Activated CD4-positive, alpha-beta T cell treated with anti-CD3 and anti-CD28 coated beads, Interleukin-2, amount 50 U/mL, for 24 hours (primary cell): ENCODE results near the gene FAM184A.

Experiments used
- DNase-seq, 2 donors: peaks; one replicate each; pipeline ENCODE4 v3.0.0-alpha.2; 2020; ENCODE audit warnings: low read depth in 1 of 2, low spot score in 1 of 2

FAM184A gene

DNA sequence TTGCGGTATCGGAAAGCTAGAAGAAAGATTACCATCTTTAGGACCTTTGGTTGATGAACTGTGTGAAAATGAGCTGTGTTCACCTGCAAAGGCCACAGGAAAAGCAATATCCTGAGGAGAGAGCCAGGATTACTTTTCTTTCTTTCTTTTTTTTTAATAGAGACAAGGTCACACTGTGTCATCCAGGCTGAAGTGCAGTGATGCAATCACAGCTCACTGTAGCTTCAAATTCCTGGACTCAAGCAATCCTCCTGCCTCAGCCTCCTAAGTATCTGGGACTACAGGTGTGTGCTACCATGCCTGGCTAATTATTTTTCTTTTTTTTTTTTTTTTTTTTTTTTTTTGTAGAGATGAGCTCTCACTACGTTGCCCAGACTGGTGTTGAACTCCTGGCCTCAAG, 17.2 kb downstream of the FAM184A start:
- no peak for DNase-seq

GRCh38 chr6:119060255-119060907, 18.1 kb downstream of the FAM184A start:
- DNase-seq, result no peak

DNA sequence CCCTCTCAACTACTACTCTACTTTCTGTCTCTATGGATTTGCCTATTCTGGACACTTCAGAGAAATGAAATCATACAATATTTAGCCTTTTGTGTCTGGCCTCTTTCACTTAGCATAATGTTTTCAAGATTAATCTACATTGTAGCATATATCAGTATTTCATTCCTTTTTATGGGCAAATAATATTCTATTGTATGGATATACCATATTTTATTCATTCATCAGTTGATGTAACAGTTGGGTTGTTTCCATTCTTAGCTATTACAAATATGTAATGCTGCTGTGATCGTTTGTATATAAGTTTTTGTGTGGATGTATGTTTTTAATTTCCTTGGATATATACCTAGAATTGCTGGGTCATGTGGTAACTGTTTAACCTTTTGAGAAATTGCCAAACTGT, 23.4 kb downstream of the FAM184A start:
- no peak for DNase-seq

GRCh38 chr6:119052987-119053386, 25.5 kb downstream of the FAM184A start:
- no peak for DNase-seq

- no peak for DNase-seq
Observed at GRCh38 chr6:119052292-119052889, 26.1 kb downstream of the FAM184A start.

- DNase-seq, result no peak
Observed at GRCh38 chr6:119044255-119044654, 34.2 kb downstream of the FAM184A start.

GRCh38 chr6:119043783-119044182, 34.7 kb downstream of the FAM184A start:
- DNase-seq, result no peak

- DNase-seq, result no peak
Observed at GRCh38 chr6:119043265-119043664, 35.2 kb downstream of the FAM184A start.

GRCh38 chr6:119040636-119041035, 37.8 kb downstream of the FAM184A start:
- DNase-seq, result no peak

GRCh38 chr6:119040229-119040628, 38.2 kb downstream of the FAM184A start:
- DNase-seq, result no peak

DNA sequence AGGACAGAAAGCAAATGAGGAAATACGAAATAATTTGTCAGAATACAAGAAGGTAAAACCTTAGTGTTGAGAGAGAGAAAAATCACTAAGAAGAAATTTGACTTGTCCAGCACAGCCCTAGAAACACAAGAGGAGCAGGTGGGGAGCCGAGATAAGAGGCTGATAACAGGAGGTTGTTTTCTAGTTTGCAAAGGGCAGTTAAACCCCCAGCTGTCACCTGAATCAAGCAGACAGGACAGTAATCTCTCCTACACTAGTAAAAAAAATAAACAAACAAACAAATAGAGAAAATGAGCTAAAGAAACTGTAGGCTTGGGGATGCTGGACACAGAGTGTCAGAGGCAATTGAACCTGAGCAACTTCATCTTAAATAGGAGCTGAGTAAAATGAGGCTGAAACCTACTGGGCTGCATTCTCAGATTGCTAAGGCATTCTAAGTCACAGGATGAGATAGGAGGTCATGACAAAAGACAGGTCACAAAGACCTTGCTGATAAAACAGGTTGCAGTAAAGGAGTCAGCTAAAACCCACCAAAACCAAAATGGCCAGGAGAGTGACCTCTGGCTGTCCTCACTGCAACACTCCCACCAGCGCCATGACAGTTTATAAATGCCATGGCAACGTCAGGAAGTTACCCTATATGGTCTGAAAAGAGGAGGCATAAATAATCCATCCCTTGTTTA, 40.4 kb downstream of the FAM184A start:
- DNase-seq, result no peak

DNA sequence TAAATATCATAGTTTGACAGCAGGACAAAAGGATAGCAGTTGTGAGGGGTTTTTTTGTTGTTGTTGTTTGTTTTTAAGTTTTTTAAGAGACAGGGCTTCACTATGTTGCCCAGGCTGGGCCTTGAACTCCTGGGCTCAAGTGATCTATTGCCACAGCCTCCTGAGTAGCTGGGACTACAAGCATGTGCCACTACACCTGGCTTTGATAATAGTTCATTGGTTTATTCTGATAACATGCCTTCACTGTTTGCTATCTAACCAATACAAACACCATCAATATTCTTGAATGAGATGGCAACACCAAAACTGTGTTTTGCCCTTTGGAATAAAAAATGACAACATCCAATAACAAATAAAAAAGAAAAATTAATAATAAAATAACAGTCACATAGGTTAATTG, 41.2 kb downstream of the FAM184A start:
- no peak for DNase-seq

- no peak for DNase-seq
Observed at GRCh38 chr6:119036081-119036480, 42.4 kb downstream of the FAM184A start.

GRCh38 chr6:119035459-119035858, 43.0 kb downstream of the FAM184A start:
- no peak for DNase-seq

DNA sequence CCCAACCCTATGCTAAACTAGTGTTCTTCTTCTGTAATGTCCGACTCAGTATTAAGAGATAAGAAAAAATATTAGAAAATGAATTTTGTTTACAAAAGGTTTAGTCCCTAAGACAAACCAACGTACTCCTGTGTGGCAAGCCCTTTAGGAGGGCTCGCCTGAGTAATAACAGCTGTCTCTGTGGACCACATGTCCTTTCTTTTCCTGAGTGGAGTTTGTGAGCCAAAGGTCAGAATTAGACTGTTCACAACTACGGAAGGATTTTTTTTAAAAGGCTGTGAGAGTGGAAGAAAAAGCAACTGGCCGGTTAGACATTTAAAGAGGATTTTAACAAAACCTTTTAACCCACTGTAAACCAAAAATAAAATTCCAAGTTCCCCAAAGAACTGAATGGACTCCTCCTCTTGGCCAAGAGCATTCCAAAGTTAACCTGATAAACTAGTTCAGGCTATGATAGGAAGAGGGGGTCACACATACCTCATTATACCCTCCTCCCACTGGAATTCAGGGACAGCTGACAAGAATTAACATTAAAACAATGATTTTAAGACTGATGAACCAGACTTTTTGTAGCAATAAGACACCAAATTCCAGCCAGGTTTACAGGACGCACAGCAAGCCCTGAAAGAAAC, 43.5 kb downstream of the FAM184A start:
- DNase-seq, result no peak

- DNase-seq, result no peak
Observed at GRCh38 chr6:119032428-119032827, 46.0 kb downstream of the FAM184A start.

GRCh38 chr6:119030759-119031158, 47.7 kb downstream of the FAM184A start:
- no peak for DNase-seq

DNA sequence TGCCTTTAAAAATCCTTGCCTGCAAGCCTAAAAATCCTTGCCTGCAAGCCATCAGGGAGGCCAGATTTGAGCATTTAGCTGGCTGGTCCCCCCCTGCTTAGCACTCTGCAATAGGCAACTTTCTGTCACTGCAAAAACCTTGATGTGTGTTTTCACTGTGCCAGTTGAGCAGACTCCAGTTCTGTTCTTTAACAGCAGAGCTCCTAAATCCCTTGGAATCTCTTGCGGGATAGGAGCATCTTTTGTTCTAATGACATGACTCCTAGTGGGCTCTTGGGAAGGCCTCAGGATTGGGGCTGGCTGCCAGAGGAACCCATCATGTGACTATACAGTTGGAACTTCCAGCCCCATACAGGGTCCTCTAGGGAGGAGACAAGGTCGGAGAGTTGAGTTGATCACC, 50.4 kb downstream of the FAM184A start:
- no peak for DNase-seq

- DNase-seq, result no peak
Observed at GRCh38 chr6:119027465-119027864, 51.0 kb downstream of the FAM184A start.

DNA sequence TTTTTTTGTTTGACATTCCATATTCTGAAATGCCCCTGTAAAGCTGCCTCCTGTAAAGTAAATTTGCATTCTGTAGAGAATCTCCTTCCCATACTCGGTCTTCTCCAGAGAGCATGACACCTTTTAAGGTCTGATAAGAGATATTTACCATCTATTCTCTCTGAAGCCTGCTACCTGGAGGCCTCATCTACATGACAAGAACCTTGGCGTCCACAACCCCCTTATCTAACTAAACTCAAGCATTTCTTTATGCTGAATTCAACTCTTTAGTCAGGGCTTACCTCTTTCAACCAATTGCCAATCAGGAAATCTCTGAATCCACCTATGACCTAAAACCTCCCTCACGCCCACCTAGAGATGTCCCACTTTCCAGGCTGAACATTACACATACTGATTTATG, 51.6 kb downstream of the FAM184A start:
- no peak for DNase-seq

DNA sequence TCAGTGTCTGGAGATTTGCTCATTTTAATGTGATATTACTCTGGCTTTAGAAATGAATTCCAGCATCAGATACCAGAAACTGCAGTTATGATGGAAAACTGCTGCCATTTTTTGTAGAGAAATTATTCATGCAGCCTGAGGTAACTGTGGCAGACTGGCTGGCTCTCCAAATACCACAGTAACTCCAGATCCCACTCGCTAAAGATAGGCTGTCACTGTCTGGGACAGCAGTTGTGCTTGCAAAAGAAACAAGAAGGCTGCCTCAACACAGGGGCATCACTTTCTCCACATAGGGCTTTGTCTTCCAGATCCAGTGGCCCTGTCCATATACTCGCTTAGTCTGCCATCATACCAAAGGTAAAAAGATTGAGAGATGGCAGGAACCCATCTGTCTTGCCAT, 52.7 kb downstream of the FAM184A start:
- DNase-seq, result no peak

GRCh38 chr6:119024111-119024510, 54.4 kb downstream of the FAM184A start:
- no peak for DNase-seq
